Endodermal cell (in vitro differentiated cells): ENCODE results near the gene PLCXD3. TPM values are rescaled to one million over a fixed set of nuclear protein-coding genes. Genes with fewer than 3 reads are reported as not detected.

Experiments
- DNase-seq: peaks from one replicate; pipeline ENCODE4 v3.0.0-alpha.2; 2017
- H3K27ac ChIP-seq: 2 replicates; pipeline ENCODE4 v1.5.1; 2013; ENCODE audit warnings: mild to moderate bottlenecking, low read depth, low read length, moderate library complexity
- H3K27me3 ChIP-seq: 2 replicates; pipeline ENCODE4 v1.6.1; 2013; ENCODE audit warnings: mild to moderate bottlenecking, low read length, moderate library complexity; ENCODE audit not compliant: insufficient read depth, control insufficient read depth, poor library complexity, severe bottlenecking
- H3K36me3 ChIP-seq: 2 replicates; pipeline ENCODE4 v1.7.0; 2013; ENCODE audit warnings: mild to moderate bottlenecking, low read length, moderate library complexity; ENCODE audit not compliant: control insufficient read depth, insufficient read depth
- H3K4me1 ChIP-seq: one replicate; pipeline ENCODE4 v1.7.0; 2013; ENCODE audit warnings: low read length; ENCODE audit not compliant: control insufficient read depth, insufficient read depth
- H3K4me3 ChIP-seq: 2 replicates; pipeline ENCODE4 v1.5.1; 2013; ENCODE audit warnings: mild to moderate bottlenecking, low read length, moderate library complexity
- H3K9ac ChIP-seq: 2 replicates; pipeline ENCODE4 v1.6.1; 2013; ENCODE audit warnings: mild to moderate bottlenecking, low read length, moderate library complexity; ENCODE audit not compliant: poor library complexity, severe bottlenecking; ENCODE audit errors: extremely low read depth
- H3K9me3 ChIP-seq: 2 replicates; pipeline ENCODE4 v1.6.1; 2013; ENCODE audit warnings: mild to moderate bottlenecking, low read length, moderate library complexity; ENCODE audit not compliant: control insufficient read depth
- H3K27ac Mint-ChIP-seq: 2 replicates; pipeline ENCODE4 v1.8.0; 2020; ENCODE audit warnings: mixed read lengths
- H3K27me3 Mint-ChIP-seq: 2 replicates; pipeline ENCODE4 v1.8.0; 2021; ENCODE audit warnings: mild to moderate bottlenecking, mixed read lengths; ENCODE audit not compliant: insufficient read depth
- H3K36me3 Mint-ChIP-seq: 2 replicates; pipeline ENCODE4 v1.8.0; 2020; ENCODE audit warnings: low read depth, mixed read lengths
- H3K4me1 Mint-ChIP-seq: 2 replicates; pipeline ENCODE4 v1.8.0; 2020; ENCODE audit warnings: mixed read lengths
- H3K4me3 Mint-ChIP-seq: 2 replicates; pipeline ENCODE4 v1.8.0; 2020; ENCODE audit warnings: mild to moderate bottlenecking, moderate library complexity, mixed read lengths
- H3K9me3 Mint-ChIP-seq: 2 replicates; pipeline ENCODE4 v1.8.0; 2020; ENCODE audit warnings: mild to moderate bottlenecking, mixed read lengths
- WGBS, 2 experiments: methylation state at CpG; one replicate each; pipeline versions ENCODE4 v1.1.5 to v1.1.7; 2013; ENCODE audit warnings: missing lambda C conversion rate in 2 of 2, mixed read lengths in 1 of 2; ENCODE audit not compliant: insufficient coverage in 1 of 2, insufficient read length in 1 of 2; 5-methylcytosine and 5-hydroxymethylcytosine counted together
- total RNA-seq, 2 donors: library from RNA; stranded (reverse); fragmentation: NEBNext Ultra II Directional in 1 of 2; extraction: Animal tissue kit (Norgen Biotek cat#: 25700) in 1 of 2; gene quantifications; 2 replicates in 1 of 2; 3 replicates in 1 of 2; pipeline ENCODE4 v1.2.1, GENCODE V29; 2021
- TF ChIP-seq, protein P1 (sequence below): fragments of 200-600 bp; sonication (generic); conservative IDR thresholded peaks from 2 replicates; pipeline ENCODE4 v1.5.0; 2021; ENCODE audit warnings: antibody characterized with exemption, mild to moderate bottlenecking

The PLCXD3 gene
- total RNA-seq, 2 donors from 2014 or later, result 41.8 to 43.3 TPM

DNA sequence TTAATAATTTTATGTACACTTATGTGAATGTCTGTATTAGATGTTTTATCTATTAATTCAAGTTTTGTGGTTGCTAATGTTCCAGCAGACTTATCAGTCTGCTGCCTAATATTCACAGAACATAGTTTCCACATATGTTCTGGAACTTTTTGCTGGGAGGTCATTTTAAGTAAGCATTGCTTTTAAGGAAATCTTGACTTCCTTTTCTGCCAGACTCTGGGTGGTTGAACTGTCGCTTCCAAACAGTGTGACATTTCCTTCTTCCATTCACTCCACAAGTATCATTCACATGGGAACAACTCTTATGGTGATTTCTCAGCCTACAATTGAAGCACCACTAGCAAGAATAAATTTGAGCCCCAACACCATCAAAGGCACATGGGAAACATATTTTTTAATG, 82.9 kb downstream of the PLCXD3 start:
- H3K36me3 Mint-ChIP-seq, result peaks cover 8% of the 10 kb centered on the region
- H3K4me1 Mint-ChIP-seq, result peaks cover 16% of the 10 kb centered on the region
- no peaks in the 10 kb centered on the region for H3K27me3 ChIP-seq
- H3K27me3 Mint-ChIP-seq, result no peaks in the 10 kb centered on the region
- TF ChIP-seq, protein P1, sequence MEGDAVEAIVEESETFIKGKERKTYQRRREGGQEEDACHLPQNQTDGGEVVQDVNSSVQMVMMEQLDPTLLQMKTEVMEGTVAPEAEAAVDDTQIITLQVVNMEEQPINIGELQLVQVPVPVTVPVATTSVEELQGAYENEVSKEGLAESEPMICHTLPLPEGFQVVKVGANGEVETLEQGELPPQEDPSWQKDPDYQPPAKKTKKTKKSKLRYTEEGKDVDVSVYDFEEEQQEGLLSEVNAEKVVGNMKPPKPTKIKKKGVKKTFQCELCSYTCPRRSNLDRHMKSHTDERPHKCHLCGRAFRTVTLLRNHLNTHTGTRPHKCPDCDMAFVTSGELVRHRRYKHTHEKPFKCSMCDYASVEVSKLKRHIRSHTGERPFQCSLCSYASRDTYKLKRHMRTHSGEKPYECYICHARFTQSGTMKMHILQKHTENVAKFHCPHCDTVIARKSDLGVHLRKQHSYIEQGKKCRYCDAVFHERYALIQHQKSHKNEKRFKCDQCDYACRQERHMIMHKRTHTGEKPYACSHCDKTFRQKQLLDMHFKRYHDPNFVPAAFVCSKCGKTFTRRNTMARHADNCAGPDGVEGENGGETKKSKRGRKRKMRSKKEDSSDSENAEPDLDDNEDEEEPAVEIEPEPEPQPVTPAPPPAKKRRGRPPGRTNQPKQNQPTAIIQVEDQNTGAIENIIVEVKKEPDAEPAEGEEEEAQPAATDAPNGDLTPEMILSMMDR, result no peak
- H3K9ac ChIP-seq, result no peak overlapping the region
- no peaks in the 10 kb centered on the region for H3K9me3 Mint-ChIP-seq
- WGBS, 2 experiments, result 80% methylated on average over 1 of the region's 1 CpG; no CpG with 5 or more reads in 1 of the 2 experiments
- H3K36me3 ChIP-seq, result no peaks in the 10 kb centered on the region
- no peak overlapping the region for H3K27ac ChIP-seq
- H3K9me3 ChIP-seq, result no peaks in the 10 kb centered on the region
- no peak for DNase-seq
- no peak overlapping the region for H3K27ac Mint-ChIP-seq
- no peak overlapping the region for H3K4me3 ChIP-seq
- no peak overlapping the region for H3K4me3 Mint-ChIP-seq
- no peaks in the 10 kb centered on the region for H3K4me1 ChIP-seq

DNA sequence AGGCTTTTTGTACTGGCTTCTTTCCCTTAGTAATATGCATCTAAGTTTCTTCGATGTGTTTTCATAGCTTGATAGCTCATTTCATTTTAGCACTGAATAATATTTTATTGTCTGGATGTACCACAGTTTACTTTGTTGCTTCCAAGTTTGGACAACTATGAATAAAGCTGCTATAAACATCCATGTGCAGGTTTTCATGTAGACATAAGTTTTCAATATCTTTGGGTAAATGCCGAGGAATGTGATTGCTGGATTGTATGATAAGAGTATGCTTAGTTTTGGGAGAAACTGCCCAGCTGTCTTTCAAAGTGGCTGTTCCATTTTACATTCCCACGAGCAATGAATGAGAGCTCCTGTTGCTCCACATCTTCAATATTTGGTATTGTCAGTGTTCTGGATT, 84.7 kb downstream of the PLCXD3 start:
- Histone ChIP-seq H3K9ac (no peak overlapping the region), H3K27ac (no peak overlapping the region), H3K9me3 (no peaks in the 10 kb centered on the region), H3K4me3 (no peak overlapping the region), H3K36me3 (no peaks in the 10 kb centered on the region), H3K4me1 (no peaks in the 10 kb centered on the region), H3K27me3 (no peaks in the 10 kb centered on the region)
- Mint-ChIP-seq H3K4me1 (peaks cover 16% of the 10 kb centered on the region), H3K9me3 (no peaks in the 10 kb centered on the region), H3K4me3 (no peak overlapping the region), H3K27me3 (no peaks in the 10 kb centered on the region), H3K27ac (no peak overlapping the region), H3K36me3 (peaks cover 9% of the 10 kb centered on the region)
- DNase-seq, result no peak
- TF ChIP-seq, protein P1, result no peak
- 83 to 95% methylated on average over 1 to 3 of the region's 3 CpGs for WGBS, 2 experiments

DNA sequence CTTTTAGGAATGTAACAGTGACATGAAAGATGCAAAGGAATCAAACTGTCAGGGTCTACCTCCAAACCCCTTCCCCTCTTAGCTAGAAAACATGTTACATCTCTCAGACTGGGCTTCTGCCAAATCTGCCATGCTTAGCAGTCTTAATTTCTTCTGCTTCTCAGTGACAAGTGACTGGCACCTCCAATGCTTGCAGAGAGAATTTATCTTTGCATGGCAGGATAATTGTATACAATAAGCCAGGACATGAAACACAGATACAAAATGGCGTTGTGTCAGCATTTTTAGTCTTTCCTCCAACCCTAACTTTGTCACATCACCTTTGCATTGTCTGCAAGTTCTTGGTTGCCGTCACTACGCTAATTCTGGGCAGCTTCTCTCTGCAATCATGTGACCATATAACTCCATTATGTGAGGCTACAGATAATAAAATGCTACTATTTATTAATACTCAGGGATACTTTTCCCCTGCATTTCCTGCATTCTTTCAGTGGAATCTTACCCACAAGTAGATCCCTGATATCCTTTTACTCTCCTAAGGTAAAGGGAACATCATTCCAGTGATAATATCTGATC, 89.8 kb downstream of the PLCXD3 start:
- H3K4me1 Mint-ChIP-seq, result peaks cover 21% of the 10 kb centered on the region
- WGBS, 2 experiments, result 86 to 97% methylated on average over 1 to 3 of the region's 3 CpGs
- H3K9me3 ChIP-seq, result no peaks in the 10 kb centered on the region
- no peak overlapping the region for H3K4me3 ChIP-seq
- peaks cover 26% of the 10 kb centered on the region for H3K36me3 Mint-ChIP-seq
- no peaks in the 10 kb centered on the region for H3K36me3 ChIP-seq
- no peak for DNase-seq
- H3K27ac Mint-ChIP-seq, result peak overlapping the region; percentile 31
- no peak overlapping the region for H3K9ac ChIP-seq
- TF ChIP-seq, protein P1, result no peak
- H3K4me1 ChIP-seq, result peaks cover 3% of the 10 kb centered on the region
- no peaks in the 10 kb centered on the region for H3K9me3 Mint-ChIP-seq
- no peaks in the 10 kb centered on the region for H3K27me3 ChIP-seq
- no peak overlapping the region for H3K27ac ChIP-seq
- no peaks in the 10 kb centered on the region for H3K27me3 Mint-ChIP-seq
- H3K4me3 Mint-ChIP-seq, result no peak overlapping the region
